Psoas muscle (tissue), 8 donors: ENCODE measurements around the gene RASSF5. TPM values are rescaled to one million over a fixed set of nuclear protein-coding genes. Genes with fewer than 3 reads are reported as not detected.

Experiments
- ATAC-seq, 4 donors: fragments of 200-7000 bp; cut with Tn5 transposase; one replicate each; pipeline ENCODE4 v1.9.1; 2020; ENCODE audit warnings: moderate library complexity in 3 of 4, mild to moderate bottlenecking in 2 of 4
- DNase-seq, 2 donors: peaks; one replicate each; pipeline ENCODE4 v3.0.0-alpha.2; 2020
- H3K27ac ChIP-seq: fragments of 200-600 bp; one replicate; pipeline ENCODE4 v1.8.0; 2022
- H3K27me3 ChIP-seq, 3 donors: fragments of 200-600 bp in 1 of 3; one replicate each; pipeline versions ENCODE4 v1.6.1 to v1.8.0; 2013 to 2022; ENCODE audit warnings: low read length in 2 of 3, mild to moderate bottlenecking in 2 of 3, moderate library complexity in 1 of 3; ENCODE audit not compliant: insufficient read depth in 3 of 3
- H3K36me3 ChIP-seq, 2 donors: fragments of 200-600 bp in 1 of 2; one replicate each; pipeline versions ENCODE4 v1.6.1 to v1.8.0; 2013 to 2022; ENCODE audit warnings: low read depth in 1 of 2, mild to moderate bottlenecking in 1 of 2, moderate library complexity in 1 of 2; ENCODE audit not compliant: insufficient read depth in 1 of 2
- H3K4me1 ChIP-seq: fragments of 200-600 bp; one replicate; pipeline ENCODE4 v1.8.0; 2022
- H3K4me3 ChIP-seq: fragments of 200-600 bp; one replicate; pipeline ENCODE4 v1.8.0; 2022; ENCODE audit warnings: mild to moderate bottlenecking
- H3K9me3 ChIP-seq: fragments of 200-600 bp; one replicate; pipeline ENCODE4 v1.8.0; 2022
- WGBS, 3 donors: extraction: QIAGEN DNeasy Blood & Tissue Kit; methylation state at CpG; one replicate each; pipeline versions ENCODE4 v1.1.6 to v1.1.7; 2013; 5-methylcytosine and 5-hydroxymethylcytosine counted together
- intact Hi-C, 2 donors: fragments of 100-400 bp; cut with DNase I; formaldehyde crosslinking; loops; one replicate each; pipeline versions ENCODE4 v1.11.0 to v1.14.2; 2022
- polyA plus RNA-seq, 3 donors: library from polyadenylated mRNA; stranded (reverse); fragments of 200-250 nt; gene quantifications; one replicate each; pipeline ENCODE4 v1.2.3, GENCODE V29; 2013
- total RNA-seq, 4 donors: library from RNA; stranded (reverse); fragmentation: NEBNext Ultra II Directional in 2 of 4; extraction: Animal tissue kit (Norgen Biotek cat#: 25700) in 2 of 4; gene quantifications; one replicate each; pipeline versions ENCODE4 v1.2.1 to v1.2.4, GENCODE V29; 2021 to 2023
- TF ChIP-seq, protein P1 (sequence below): fragments of 200-600 bp; IDR thresholded peaks from one replicate; pipeline ENCODE4 v1.8.0; 2022; ENCODE audit warnings: antibody characterized with exemption
- donor health status: healthy with polysubstance abuse.
- donor health status: DM: no; HTN: no; CAD: no; lungs with moderate emphysema.
- donor health status: Bipolar disorder and iron deficiency.
- donor health status: healthy.
- donor health status: DM: yes; HTN: yes; CAD: no.
- donor health status: DM: no; HTN: no; CAD: no.
- donor health status: DM: no; HTN: no; CAD: no.
- donor health status: DM: yes; HTN: yes; CAD: no.

The RASSF5 gene
- total and polyA plus RNA-seq, 7 donors: 1.1 to 14.6 (median 1.9) TPM

DNA sequence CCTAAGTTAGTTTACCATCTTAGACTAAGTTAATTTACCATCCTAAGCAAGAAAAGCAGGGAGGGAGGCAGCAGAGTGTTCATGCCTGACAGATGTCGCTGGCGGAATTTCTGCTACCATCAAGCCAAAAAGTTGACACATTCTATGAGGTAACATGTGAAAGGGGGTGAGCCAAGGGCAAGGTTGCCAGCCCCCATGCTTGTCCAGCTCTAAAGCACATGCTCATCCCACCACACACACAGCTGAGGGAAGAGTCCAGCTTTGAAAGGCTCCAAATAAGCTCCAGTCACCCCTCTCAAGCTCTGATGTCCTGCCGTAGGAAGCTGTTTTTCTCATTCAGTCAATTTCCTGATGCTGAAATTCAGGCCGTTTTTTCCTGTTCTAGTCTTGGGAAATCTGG, 58.7 kb downstream of the RASSF5 start:
- peak in 3 of 4 donors; percentile 17 to 40 (median 36) for ATAC-seq
- no peak for DNase-seq
- H3K4me3 ChIP-seq: no peak overlapping the region

DNA sequence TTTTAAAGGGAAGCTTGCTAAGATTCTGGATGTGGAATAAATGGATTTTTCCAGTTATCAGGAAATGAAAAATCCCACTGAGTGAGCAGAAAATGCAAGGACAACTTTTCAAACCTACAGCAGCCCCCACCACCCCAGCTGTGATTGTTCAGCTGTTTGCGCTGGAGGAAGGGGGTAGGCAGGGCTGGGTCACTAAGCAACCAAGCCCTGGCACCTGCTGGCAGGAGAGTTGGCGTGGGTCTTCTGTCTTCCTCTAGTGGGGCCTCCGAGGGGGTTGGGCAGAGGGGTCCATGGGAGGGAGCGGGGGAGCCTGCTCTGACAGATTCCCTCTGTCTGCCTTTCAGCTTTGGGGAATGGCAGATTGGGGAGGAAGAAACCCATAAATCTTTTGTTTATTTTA, 59.7 kb downstream of the RASSF5 start:
- H3K4me1 ChIP-seq: no peaks in the 10 kb centered on the region
- DNase-seq (no peak), ATAC-seq (no peak)
- no peaks in the 10 kb centered on the region for H3K27me3 ChIP-seq
- intact Hi-C loops: loop anchor here in 1 of 2 donors (10.0 kb wide), 1 partner anchor 1072 kb away; no protein-coding TSS in a partner anchor
- H3K9me3 ChIP-seq: no peaks in the 10 kb centered on the region
- H3K36me3 ChIP-seq: peaks cover 0 to 1% of the 10 kb centered on the region in 2 donors
- WGBS, 3 donors: 56 to 78% (median 66%) methylated on average over 4 of the region's 4 CpGs
- no peak overlapping the region for H3K4me3 ChIP-seq
- TF ChIP-seq, protein P1, sequence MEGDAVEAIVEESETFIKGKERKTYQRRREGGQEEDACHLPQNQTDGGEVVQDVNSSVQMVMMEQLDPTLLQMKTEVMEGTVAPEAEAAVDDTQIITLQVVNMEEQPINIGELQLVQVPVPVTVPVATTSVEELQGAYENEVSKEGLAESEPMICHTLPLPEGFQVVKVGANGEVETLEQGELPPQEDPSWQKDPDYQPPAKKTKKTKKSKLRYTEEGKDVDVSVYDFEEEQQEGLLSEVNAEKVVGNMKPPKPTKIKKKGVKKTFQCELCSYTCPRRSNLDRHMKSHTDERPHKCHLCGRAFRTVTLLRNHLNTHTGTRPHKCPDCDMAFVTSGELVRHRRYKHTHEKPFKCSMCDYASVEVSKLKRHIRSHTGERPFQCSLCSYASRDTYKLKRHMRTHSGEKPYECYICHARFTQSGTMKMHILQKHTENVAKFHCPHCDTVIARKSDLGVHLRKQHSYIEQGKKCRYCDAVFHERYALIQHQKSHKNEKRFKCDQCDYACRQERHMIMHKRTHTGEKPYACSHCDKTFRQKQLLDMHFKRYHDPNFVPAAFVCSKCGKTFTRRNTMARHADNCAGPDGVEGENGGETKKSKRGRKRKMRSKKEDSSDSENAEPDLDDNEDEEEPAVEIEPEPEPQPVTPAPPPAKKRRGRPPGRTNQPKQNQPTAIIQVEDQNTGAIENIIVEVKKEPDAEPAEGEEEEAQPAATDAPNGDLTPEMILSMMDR: no peak
- no peak overlapping the region for H3K27ac ChIP-seq

More for the DNA sequence above, 58.7 kb downstream of the RASSF5 start:
- WGBS, 3 donors: 36 to 45% (median 38%) methylated on average over 4 of the region's 4 CpGs
- Histone ChIP-seq H3K4me1 (peaks cover under 1% of the 10 kb centered on the region), H3K27me3 (no peaks in the 10 kb centered on the region), H3K27ac (no peak overlapping the region), H3K36me3 (peaks cover 0 to 2% of the 10 kb centered on the region in 2 donors), H3K9me3 (no peaks in the 10 kb centered on the region)
- TF ChIP-seq, protein P1: no peak
- intact Hi-C loops: loop anchor here in 1 of 2 donors (10.0 kb wide), 1 partner anchor 1071 kb away; no protein-coding TSS in a partner anchor

DNA sequence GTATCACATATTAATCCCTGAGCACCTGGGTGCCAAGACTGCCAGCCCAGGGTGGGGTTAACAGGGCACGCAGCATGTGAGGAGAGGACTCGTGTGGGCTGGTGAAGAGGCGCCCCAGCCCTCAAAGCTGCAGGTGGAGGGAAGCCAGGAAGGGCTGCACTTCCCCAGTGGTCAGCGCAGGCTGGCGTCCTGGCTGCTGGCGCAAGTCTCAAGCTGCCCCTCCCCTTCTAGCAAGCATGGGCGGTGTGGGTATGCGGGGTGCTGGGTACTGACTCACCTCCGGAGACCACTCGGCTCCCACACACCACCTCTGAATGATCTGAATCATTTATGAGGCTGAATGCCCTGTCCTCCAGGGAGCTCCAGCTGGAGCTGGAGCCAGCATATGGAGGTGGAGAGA, 60.9 kb downstream of the RASSF5 start:
- no peak overlapping the region for H3K27ac ChIP-seq
- H3K4me3 ChIP-seq: no peak overlapping the region
- H3K4me1 ChIP-seq: no peaks in the 10 kb centered on the region
- H3K9me3 ChIP-seq: no peaks in the 10 kb centered on the region
- TF ChIP-seq, protein P1: no peak
- intact Hi-C loops: loop anchor here in 1 of 2 donors (10.0 kb wide), 1 partner anchor 1073 kb away; no protein-coding TSS in a partner anchor
- ATAC-seq: no peak
- 86 to 91% (median 87%) methylated on average over 10 of the region's 10 CpGs for WGBS, 3 donors
- no peak for DNase-seq
- no peaks in the 10 kb centered on the region for H3K36me3 ChIP-seq
- H3K27me3 ChIP-seq: no peaks in the 10 kb centered on the region

DNA sequence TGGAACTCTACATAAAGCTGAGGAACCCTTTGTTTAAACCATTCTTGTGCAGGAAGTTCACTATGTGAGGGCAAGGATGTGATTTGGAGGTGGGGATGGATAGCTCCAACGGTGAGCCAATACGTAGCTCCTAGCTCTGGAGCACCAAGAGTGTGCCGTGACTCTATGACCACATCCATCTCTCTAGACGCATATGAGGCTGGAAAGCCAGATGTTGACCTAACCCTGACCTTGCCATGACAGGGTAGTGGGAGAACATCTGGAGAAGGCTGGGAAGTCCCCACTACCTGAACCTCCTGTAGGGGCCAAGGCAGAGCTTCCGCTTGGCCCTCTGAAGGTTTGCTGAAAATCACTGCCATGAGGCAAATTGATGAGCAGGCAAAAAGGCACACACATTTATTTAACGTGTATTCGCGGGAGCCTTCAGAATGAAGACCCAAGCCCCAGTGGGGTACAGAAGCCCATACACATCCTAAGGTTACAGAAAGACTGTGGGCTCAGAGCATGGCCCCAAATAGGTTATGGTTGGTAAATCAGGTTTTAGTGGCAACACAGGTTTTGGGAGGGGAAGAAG, 61.5 kb downstream of the RASSF5 start:
- intact Hi-C loops: loop anchor here in 1 of 2 donors (10.0 kb wide), 1 partner anchor 1074 kb away; no protein-coding TSS in a partner anchor
- WGBS, 3 donors: 86 to 94% (median 92%) methylated on average over 8 of the region's 8 CpGs

More for the DNA sequence above, 61.5 kb downstream of the RASSF5 start:
- Histone ChIP-seq H3K9me3 (no peaks in the 10 kb centered on the region), H3K36me3 (no peaks in the 10 kb centered on the region), H3K4me1 (no peaks in the 10 kb centered on the region), H3K27me3 (no peaks in the 10 kb centered on the region), H3K27ac (no peak overlapping the region), H3K4me3 (no peak overlapping the region)
- ATAC-seq: no peak
- TF ChIP-seq, protein P1: no peak
- no peak for DNase-seq
